Activated T-cell treated with anti-CD3 and anti-CD28 coated beads for 4 hours (primary cell): Measurements from ENCODE around the gene RALGAPA1.
"Not testable (repeated sequence)": the region's sequence is repeated elsewhere in the genome, so short reads cannot be mapped to it uniquely, and the experiment has no call there.

Experiments
- DNase-seq: peaks from one replicate; pipeline ENCODE4 v3.0.0-alpha.2; 2020

The RALGAPA1 gene

DNA sequence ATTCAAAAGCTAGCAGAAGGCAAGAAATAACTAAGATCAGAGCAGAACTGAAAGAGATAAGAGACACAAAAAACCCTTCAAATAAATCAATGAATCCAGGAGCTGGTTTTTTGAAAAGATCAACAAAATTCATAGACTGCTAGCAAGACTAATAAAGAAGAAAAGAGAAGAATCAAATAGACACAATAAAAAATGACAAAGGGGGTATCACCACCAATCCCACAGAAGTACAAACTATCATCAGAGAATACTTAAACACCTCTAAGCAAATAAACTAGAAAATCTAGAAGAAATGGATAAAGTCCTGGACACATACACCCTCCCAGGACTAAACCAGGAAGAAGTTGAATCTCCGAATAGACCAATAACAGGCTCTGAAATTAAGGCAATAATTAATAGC, 189.6 kb downstream of the RALGAPA1 start:
- not testable (repeated sequence) for DNase-seq

GRCh38 chr14:35617500-35617899, 191.6 kb downstream of the RALGAPA1 start:
- no peak for DNase-seq

DNA sequence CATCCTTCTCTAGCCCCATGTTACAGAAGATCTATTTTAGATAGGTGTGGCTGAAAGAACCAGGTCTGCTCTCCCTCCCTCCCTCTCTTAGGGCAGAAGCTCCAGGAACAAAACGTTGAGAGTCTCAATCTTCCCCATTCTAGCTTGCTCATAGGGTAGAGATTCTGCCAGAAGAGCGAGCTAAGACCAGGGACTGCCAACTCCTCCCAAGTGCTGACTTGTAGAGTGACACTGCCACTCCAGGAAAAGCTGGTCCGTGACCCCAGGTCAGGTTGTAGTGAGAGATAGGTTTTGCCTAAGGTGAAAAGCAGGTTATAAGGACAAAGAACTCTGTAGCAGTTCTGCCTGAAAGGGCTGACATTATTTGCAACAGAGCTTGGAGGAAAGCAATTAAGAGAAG, 201.7 kb downstream of the RALGAPA1 start:
- no peak for DNase-seq

DNA sequence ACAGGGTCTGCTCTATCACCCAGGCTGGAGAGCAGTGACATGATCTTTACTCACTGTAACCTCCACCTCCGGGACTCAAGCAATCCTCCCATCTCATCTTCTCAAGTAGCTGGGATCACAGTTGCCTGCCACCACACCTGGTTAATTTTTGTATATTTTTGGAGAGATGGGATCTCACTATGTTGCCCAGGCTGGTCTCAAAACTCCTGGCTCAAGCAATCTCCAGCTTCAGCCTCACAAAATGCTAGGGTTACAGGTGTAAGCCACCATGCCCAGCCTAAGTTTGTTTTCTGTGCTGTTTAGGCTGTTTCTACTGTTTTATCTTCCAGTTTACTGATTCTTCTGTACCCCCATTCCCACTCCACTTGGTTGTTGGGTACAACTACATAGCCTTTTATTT, 208.8 kb downstream of the RALGAPA1 start:
- DNase-seq: no peak

DNA sequence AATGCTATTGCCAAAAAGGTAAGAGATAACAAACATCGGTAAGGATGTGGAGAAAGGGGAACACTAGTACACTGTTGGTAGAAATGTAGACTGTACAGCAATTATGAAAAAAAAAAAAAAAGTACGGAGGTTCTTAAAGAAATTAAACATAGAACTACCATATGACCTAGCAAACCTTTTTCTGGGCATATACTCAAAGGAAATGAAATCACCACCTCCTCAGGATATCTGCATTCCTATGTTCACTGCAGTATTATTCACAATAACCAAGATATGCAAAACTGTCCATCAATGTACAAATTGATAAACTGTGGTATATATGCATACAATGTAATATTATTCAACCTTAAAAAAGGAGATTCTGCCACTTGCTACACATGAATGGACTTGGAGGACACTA, 214.5 kb downstream of the RALGAPA1 start:
- DNase-seq: no peak

DNA sequence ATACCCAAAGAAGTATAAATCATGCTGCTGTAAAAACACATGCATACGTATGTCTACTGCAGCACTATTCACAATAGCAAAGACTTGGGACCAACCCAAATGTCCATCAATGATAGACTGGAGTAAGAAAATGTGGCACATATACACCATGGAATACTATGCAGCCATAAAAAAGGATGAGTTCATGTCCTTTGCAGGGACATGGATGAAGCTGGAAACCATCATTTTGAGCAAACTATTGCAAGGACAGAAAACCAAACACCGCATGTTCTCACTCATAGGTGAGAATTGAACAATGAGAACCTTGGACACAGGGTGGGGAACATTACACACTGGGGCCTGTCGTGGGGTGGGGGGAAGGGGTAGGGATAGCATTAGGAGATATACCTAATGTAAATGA, 221.7 kb downstream of the RALGAPA1 start:
- not testable (repeated sequence) for DNase-seq

DNA sequence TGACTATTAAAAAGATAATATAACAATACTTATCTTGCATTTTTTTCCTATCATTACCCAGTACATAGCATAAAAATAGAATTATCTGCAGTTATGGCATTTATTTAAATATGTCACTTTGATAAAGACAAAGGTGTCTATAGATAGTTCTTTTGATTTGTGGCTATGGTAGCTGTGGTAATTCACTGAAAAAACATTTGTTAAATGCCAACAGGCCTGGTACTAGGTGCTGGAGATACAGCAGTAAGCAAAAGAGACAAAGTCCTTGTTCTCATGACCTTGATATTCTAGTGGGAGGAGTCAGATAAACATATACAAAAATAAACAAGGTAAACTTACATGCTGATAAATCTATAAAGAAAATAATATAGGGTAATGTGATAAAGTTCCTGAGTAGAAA, 230.5 kb downstream of the RALGAPA1 start:
- no peak for DNase-seq

- DNase-seq: no peak
These were observed 231.0 kb downstream of the RALGAPA1 start for GRCh38 chr14:35578135-35578534.

GRCh38 chr14:35576856-35577255, 232.2 kb downstream of the RALGAPA1 start:
- DNase-seq: no peak

- no peak for DNase-seq
These were observed 232.8 kb downstream of the RALGAPA1 start for GRCh38 chr14:35576260-35576659.

DNA sequence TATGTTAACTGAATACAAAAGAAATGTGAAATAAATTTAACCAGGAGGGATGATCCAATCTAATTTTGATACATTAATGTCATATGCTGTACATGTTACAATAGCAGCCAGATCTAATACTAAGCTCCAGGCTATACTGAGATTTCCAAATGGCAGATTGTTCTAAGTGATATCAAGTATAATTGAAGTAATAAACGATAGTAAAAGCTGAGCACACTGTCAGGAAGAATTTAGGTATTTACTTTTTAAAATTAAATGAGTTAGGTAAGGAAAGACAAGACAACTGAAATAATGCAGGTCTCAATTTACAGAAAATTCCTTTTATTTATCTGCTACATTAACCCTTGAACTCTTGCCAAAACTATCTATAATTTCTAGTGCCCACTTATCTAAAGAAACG, 235.2 kb downstream of the RALGAPA1 start:
- no peak for DNase-seq

DNA sequence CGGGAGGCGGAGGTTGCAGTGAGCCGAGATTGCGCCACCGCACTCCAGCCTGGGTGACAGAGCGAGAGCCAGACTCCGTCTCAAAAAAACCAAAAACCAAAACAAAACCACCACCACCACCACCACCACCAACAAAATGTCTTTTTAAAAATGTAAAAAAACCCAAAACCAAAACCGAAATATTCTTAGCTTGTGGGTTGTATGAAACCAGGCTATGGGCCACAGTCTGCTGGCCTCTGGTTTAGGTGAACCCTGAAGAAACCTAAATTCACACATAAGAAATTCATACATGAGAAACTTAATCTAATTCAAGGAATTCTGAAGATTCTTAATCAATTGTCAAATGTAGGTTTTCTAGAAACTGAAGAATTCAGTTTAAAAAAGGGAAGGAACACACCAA, 237.5 kb downstream of the RALGAPA1 start:
- no peak for DNase-seq

- DNase-seq: no peak
These were observed 243.1 kb downstream of the RALGAPA1 start for GRCh38 chr14:35565871-35566464.

- DNase-seq: no peak
These were observed 250.4 kb downstream of the RALGAPA1 start for GRCh38 chr14:35558680-35559079.

GRCh38 chr14:35557221-35557747, 251.8 kb downstream of the RALGAPA1 start:
- no peak for DNase-seq

DNA sequence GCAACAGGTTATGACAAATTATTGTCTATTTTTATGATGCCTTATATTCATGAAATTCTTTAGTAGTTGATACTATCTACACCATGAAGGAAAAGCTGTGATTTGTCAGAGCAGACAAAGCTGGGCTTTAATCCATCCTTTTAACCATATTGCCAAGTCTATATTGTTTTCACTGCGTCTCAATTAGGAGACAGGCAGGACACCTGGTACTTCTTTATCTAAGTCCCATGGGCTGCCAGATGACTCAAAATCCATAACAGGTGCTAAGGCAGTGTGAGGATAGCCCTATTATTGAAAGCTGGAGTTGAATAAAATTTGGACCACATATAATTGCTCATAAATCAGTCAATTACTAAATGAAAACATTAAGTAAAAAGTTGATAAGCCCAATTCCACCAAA, 252.5 kb downstream of the RALGAPA1 start:
- no peak for DNase-seq

DNA sequence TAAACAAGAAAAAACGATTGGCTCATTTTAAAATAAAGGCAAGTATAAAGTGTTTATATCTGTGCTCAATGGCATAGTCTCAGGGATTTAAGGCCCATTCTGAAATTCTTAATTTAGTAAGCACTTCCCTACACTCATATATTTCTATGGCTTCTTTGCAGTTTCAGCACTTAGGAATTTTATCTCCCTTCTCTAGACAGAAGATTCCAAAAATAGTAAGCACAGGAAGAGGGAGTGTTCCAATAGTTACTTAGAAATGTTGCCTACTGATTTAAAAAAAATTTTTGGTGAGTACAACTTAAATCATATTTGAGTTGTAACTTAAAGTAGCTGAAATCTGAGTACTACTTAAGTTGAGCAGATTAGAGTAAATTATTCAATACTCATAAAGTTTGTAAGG, 255.3 kb downstream of the RALGAPA1 start:
- DNase-seq: no peak

GRCh38 chr14:35551081-35551480, 258.0 kb downstream of the RALGAPA1 start:
- no peak for DNase-seq

DNA sequence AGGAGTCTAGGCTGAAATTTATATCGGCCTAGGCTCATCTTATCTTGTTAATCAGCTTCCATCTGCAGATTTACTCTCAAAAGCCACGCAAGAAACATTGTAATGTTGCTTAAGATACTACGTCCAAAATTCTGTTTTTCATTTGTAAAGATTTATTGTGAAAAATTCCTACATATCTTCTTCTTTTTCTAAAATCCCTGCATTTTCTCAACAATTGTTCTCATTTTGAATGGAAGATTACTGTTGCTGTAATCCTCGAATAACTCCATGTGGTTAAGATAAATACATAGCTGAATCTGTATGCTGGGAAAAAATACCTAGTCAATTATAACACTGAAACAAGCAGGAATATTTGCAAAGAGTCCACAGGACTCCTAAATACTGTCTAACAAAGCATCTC, 259.5 kb downstream of the RALGAPA1 start:
- no peak for DNase-seq

GRCh38 chr14:35543006-35543405, 266.1 kb downstream of the RALGAPA1 start:
- no peak for DNase-seq

DNA sequence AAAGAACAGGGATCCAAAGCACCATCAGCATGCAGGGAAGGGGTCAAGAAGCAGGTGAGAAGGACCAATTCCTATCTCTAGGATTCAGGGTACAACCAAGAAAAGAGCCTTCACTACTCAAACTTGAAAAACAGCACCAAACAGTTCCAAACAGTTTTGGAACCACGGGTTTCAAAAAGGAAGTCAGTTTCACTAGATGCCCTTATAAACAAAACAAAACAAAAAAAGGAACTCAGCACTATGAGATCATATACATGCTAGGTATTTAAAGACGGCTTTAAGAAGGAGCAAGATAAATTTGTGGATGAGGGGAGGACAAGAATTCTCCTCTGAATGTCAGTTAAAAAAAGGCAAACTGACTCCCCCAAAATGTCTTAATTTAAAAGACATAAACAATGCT, 269.1 kb downstream of the RALGAPA1 start:
- no peak for DNase-seq

DNA sequence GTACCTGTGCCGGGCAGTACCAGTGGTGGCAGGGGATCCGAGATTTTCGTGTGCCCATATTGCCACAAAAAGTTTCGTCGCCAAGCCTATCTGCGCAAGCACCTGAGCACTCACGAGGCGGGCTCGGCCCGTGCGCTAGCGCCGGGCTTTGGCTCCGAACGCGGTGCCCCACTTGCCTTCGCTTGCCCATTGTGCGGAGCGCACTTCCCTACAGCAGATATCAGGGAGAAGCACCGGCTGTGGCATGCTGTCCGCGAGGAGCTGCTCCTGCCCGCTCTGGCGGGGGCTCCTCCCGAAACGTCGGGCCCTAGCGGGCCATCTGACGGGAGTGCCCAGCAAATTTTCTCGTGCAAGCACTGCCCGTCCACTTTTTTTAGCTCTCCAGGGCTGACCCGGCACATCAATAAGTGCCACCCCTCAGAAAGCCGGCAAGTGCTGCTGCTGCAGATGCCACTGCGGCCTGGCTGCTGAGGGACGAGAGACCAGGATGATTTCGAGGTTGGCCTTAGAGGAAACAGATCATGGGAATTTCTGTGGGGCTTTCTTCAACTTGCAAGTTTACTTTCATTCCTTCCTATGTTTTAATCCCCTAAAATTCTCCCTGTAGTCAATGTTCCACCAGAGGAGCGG, 273.5 kb downstream of the RALGAPA1 start:
- DNase-seq: no peak

- DNase-seq: peak; percentile 27
These were observed 274.1 kb downstream of the RALGAPA1 start for GRCh38 chr14:35534873-35535482.

GRCh38 chr14:35534208-35534872, 274.8 kb downstream of the RALGAPA1 start:
- no peak for DNase-seq
